BE2C (cell line): ENCODE results near the gene IQUB.
"Not testable (repeated sequence)": the region's sequence is repeated elsewhere in the genome, so short reads cannot be mapped to it uniquely, and the experiment has no call there.

Experiments used
- DNase-seq: peaks from one replicate; pipeline ENCODE4 v3.0.0-alpha.2; 2020
- H3K27me3 ChIP-seq: fragments of 250-450 bp; sonication (Bioruptor Pico); 2 replicates; pipeline ENCODE4 v1.5.1; 2020; ENCODE audit warnings: mild to moderate bottlenecking
- H3K36me3 ChIP-seq: fragments of 250-450 bp; sonication (Bioruptor Pico); 2 replicates; pipeline ENCODE4 v1.5.1; 2020; ENCODE audit warnings: mild to moderate bottlenecking
- H3K4me1 ChIP-seq: fragments of 250-450 bp; sonication (Bioruptor Pico); 2 replicates; pipeline ENCODE4 v1.5.1; 2020
- H3K4me3 ChIP-seq: 2 replicates; pipeline ENCODE4 v1.5.1; 2011; ENCODE audit warnings: low read depth, low read length
- H3K9me3 ChIP-seq: fragments of 250-450 bp; sonication (Bioruptor Pico); 2 replicates; pipeline ENCODE4 v1.5.1; 2020
- CTCF ChIP-seq: IDR thresholded peaks from 2 replicates; pipeline ENCODE4 v1.5.1; 2012; ENCODE audit warnings: mild to moderate bottlenecking, low read depth, low read length

Gene IQUB

GRCh38 chr7:123552641-123553040 is 18.2 kb upstream of the IQUB start:
- Histone ChIP-seq H3K27me3 (no peaks in the 10 kb centered on the region), H3K36me3 (peaks cover 31% of the 10 kb centered on the region), H3K4me1 (no peaks in the 10 kb centered on the region), H3K9me3 (no peaks in the 10 kb centered on the region), H3K4me3 (no peak overlapping the region)
- no peak for TF ChIP-seq CTCF
- DNase-seq, result no peak

GRCh38 chr7:123552134-123552533 is 17.7 kb upstream of the IQUB start:
- H3K27me3 ChIP-seq, H3K4me1 ChIP-seq, H3K4me3 ChIP-seq, H3K9me3 ChIP-seq, DNase-seq: not testable (repeated sequence)
- H3K36me3 ChIP-seq, result peaks cover 31% of the 10 kb centered on the region

- peaks cover 39% of the 10 kb centered on the region for H3K36me3 ChIP-seq
- no peak overlapping the region for H3K4me3 ChIP-seq
- no peaks in the 10 kb centered on the region for H3K9me3 ChIP-seq
- no peaks in the 10 kb centered on the region for H3K4me1 ChIP-seq
- no peak for TF ChIP-seq CTCF
- no peak for DNase-seq
- no peaks in the 10 kb centered on the region for H3K27me3 ChIP-seq
Measured at GRCh38 chr7:123548406-123548805, 14.0 kb upstream of the IQUB start.

GRCh38 chr7:123539871-123540270 is 5.5 kb upstream of the IQUB start:
- no peak for TF ChIP-seq CTCF
- Histone ChIP-seq H3K36me3 (peaks cover 15% of the 10 kb centered on the region; the same call in 1 of the 2 replicates), H3K4me3 (no peak overlapping the region), H3K27me3 (no peaks in the 10 kb centered on the region), H3K4me1 (peaks cover 13% of the 10 kb centered on the region), H3K9me3 (no peaks in the 10 kb centered on the region)
- DNase-seq, result peak; percentile 31

- Histone ChIP-seq H3K4me3 (no peak overlapping the region), H3K27me3 (no peaks in the 10 kb centered on the region; the same call in 1 of the 2 replicates), H3K36me3 (peaks cover 13% of the 10 kb centered on the region; the same call in 1 of the 2 replicates), H3K9me3 (no peaks in the 10 kb centered on the region), H3K4me1 (peaks cover 13% of the 10 kb centered on the region)
- TF ChIP-seq CTCF, result no peak
- no peak for DNase-seq
Measured at GRCh38 chr7:123538897-123539296, 4.5 kb upstream of the IQUB start.

GRCh38 chr7:123538189-123538714 is 3.9 kb upstream of the IQUB start:
- peaks cover 13% of the 10 kb centered on the region for H3K4me1 ChIP-seq
- H3K27me3 ChIP-seq, result no peaks in the 10 kb centered on the region; the same call in 1 of the 2 replicates
- no peak overlapping the region for H3K4me3 ChIP-seq
- no peak for DNase-seq
- no peak for TF ChIP-seq CTCF
- H3K36me3 ChIP-seq, result peaks cover 8% of the 10 kb centered on the region; the same call in 1 of the 2 replicates
- no peaks in the 10 kb centered on the region for H3K9me3 ChIP-seq
